Measurements from ENCODE around the gene OXSR1.
"Not testable (repeated sequence)": the region's sequence is repeated elsewhere in the genome, so short reads cannot be mapped to it uniquely, and the experiment has no call there.

Gene OXSR1

DNA sequence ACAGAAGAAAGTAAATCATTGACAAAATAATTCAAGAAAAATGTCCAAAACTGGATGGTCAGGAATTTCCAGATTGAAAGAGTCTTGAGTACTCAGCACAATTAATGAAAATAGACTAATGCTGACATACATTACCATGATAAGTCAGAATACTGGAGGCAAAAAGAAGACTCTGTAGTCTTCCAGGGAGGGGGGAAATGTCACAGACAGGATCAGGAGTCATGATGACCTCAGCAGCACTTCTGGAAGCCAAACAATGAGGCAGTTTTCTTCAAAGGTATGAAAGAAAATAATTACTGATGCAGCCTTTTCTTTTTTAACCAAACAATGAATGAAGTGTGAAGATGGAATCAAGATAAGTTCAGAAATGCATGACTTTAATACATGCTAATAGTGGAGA is 70.1 kb downstream of the OXSR1 start:
- no peak for DNase-seq

DNA sequence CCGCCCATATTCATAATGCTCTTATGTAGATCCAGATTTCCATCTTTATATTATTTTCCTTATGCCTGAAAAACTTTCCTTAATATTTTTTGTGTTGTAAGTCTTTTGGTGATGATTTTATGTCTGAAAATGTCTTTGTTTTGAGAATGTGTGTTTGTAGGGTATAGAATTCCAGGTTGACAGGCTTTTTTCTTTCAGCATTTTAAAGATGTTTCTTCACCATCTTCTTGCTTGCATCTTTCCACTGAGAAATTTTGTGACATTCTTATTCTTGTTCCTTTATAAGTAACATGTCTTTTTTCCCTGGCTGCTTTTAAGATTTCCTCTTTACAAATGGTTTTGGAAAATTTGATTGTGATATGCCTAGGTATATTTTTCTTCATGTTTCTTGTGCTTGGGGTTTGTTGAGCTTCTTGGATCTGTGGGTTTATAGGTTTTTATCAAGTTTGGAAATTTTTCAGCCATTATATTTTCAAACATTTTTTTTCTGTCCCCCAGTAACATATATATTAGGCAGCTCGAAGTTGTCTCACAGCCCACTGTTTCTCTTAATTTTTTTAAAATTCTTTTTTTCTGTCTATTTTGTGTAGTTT is 73.2 kb downstream of the OXSR1 start:
- DNase-seq = no peak

DNA sequence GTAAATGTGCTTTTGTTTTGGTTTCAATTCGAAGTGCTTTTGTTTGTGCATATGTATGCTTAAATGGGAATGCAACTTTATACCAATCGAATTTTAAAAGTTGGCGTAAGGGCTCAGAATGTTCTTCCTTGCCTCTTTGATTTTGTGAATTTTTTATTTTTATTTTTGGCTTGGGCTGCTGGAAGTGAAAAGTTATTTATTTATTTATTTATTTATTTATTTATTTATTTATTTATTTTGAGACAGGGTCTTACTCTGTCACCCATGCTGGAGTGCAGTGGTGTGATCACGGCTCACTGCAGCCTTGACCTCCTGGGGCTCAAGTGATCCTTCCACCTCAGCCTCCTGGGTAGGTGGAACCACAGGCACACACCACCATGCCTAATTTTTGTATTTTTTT is 77.5 kb downstream of the OXSR1 start:
- DNase-seq = not testable (repeated sequence)

DNA sequence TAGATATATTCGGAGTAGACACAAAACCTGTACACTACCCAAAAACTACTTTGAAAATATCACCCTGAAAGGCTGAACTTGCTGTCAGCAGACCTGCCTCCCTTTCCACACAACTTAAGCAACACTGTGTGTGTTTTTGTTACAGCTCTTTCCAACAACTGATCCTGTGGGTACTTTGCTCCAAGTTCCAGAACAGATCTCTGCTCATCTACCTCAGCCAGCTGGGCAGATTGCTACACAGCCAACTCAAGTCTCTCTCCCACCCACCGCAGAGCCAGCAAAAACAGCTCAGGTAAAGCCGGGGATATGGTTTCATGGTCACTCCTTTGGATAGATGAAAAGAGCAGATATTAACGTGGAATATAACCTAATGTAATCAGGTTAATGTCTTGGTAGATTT is 80.6 kb downstream of the OXSR1 start:
- no peak for DNase-seq

DNA sequence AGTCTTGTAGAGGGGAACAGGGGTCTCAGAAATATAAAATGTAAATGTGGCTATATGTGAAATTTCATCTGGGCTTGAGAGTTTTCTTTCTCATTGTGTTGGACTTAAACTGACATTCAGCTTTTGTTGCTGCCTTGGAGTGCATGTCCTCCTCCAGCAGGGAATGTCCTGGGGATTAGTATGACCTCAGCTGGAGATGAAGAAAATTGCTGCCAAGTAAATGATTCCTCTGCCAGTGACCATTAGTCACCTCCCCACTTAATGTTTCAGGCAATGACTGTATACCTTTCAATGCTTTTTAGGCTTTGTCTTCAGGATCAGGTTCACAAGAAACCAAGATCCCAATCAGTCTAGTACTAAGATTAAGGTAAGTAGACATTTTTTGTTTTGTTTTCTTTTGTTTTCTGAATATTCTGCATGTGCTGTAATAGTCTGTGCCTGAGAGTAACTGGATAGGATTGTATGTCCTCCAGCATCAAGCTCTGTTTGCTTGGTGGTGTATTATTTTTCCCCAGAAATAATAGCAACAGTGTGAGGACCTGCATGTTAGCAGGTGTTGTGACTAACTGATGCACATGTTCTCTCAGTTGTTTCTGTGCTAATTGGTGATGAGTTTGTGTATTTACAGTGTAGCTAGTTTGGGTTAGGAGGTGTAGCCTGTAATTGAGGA is 82.2 kb downstream of the OXSR1 start:
- DNase-seq = peak; percentile 5

DNA sequence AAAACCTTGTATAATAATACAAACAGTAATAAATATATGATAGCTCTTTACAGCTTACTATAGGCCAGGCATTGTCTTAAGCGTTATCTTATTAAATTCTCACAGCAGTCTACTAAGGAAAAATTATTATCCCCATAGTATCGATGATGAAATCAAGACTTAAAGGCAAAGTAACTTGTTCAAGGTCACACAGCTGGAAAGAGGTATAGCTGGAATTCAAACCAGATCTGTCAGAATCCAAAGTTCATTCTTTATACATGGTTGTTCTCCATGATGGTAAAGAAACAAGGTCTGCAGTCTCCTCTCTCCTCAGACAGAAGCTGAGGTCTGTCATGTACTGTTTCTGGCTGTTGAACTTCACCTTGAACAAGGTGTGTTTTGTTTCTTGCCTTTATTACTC is 84.9 kb downstream of the OXSR1 start:
- no peak for DNase-seq

DNA sequence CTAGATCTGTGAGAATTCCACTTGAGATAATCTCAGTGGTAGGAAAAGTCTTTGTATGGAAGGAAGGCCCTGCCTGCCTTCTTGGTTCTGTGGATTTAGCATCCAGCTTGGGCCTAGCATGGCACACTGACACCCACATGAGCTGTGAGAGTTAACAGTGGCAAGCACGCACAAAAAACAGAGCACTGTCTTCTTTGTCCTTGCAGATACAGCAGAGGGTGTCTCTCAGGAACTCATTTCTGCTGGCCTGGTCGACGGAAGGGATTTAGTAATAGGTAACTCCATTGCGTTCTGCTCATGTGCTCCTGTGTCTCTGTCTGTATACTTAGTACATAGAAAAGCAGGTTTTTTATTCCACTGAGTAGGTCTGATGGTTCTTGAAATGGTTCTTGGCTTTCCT is 85.9 kb downstream of the OXSR1 start:
- DNase-seq = no peak

DNA sequence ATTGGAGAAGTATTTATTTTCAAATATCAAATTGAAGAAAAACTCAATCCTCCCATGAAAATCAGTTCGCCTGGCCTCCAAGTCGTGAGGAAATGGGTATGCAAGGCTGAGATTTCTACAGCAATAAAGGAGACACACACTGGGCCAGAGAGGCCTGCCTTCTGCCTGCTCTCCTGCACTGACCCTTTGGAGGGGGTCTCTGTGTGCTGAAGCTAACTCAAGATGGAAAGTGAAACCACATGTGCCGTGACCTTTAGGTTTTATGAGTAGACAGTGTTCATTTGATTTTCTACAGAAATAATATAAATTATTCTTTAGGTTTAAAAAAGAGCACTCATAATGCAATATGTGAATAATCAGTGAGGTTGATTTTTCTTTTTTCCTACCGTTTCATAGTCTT is 88.4 kb downstream of the OXSR1 start:
- DNase-seq = no peak

DNA sequence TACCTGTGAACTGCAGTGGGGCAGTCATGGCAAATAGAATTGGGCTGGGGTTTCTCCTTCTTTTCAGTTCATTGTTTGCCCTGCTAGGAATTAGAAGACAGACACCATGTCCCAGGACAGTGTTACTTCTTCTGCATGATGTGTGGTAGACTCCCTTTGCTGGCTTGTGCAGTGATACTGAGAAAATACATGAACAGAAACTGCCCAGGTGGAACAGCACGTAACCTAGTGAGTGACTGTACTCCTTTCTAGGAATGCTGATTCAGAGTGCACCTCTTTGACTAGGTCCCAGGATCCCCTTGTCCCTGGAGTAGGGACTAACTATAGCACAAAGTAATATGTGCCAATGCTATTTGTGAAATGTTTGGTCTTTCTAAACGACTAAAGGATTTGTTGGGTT is 89.5 kb downstream of the OXSR1 start:
- DNase-seq = no peak

DNA sequence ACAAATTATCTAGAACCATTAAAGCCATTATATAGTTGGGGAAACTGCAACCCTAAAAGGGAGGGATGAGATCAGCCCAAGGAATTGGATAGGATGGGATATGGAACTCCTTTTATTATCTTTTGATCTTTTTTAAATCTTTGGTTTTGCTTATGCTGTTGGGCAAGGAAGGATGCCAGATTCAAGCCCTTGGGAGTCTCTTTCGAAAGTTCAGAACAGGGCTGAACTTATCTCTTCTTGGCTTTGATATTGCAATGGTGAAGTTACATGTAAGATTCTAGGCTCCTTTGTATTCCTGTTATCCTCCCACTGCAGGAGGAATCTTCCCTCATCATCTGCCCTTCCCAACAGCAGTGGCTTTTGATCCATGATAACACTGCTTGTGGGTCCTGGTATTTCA is 90.3 kb downstream of the OXSR1 start:
- DNase-seq = no peak

DNA sequence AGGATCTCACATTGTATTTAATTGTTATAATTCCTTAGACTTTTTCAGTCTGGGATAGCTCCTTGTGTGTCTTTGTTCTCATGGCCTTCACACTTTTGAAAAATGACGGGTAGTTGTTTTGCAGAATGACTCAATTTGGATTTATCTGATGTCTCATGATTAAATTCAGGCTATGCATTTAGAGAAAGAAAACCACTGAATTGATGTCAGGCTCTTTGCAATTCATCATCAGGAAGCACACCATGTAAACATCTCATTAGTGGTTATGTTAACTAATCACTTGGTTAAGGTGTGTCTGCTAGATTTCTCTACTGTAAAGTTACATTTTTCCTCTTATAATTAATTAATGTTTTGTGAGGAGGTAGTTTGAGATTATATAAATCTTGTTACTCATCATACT is 92.2 kb downstream of the OXSR1 start:
- no peak for DNase-seq

DNA sequence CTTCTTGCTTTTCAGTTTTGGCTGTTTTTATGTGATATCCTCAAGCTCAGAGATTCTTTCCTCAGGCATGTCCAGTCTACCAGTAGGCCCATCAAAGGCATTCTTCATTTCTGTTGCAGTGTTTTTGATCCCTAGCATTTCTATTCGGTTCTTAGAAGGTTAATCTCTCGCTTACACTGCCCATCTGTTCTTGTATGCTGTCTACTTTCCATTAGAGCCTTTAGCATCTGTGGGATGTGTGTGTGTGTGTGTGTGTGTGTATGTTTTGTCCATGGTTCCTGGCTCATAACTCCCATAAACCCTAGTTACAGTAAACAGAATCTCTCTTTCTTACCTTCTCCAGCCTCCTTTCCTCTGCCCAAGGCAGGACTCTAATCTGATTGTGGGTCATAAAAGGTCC is 95.1 kb downstream of the OXSR1 start:
- DNase-seq = peak; percentile 82

DNA sequence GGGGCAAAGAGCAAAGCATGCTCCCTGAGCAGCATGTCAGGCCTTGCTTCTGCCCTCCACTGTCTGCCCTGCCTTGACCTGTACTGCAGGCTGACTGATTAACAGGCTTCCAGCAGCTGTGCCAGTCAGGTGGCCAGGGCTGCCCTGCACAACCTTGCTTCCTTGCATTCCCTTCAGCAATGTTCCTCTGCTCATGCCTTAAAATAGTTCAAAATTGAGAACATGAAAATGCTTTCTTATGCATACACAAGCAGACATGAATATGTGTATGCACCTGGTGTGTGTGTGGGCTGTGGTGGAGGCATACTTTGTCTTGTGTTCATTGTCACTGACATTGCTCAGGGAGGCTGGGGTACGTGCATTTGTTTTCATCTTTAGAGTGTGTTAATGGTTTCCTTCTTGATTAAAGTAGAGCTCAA is 99.0 kb downstream of the OXSR1 start:
- peak; percentile 16 for DNase-seq

DNA sequence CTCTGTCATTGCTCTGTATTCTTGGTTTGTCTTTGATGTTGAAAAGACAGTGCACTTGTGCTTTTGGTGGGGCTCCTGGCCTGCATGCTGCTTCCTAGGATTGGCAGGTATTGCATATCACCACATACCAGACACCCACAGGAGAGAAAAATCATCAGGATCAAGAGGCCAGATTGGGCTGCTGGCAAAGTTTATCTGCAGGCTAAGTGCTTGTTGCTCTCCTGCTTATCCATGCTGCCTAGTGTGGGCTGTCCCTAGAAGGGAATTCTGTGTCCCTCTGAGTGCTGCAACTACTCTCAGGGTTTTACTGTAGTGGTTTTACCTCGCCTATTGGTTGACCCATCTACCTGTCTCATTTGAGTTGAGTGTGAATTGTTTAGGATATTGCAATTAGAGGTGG is 99.4 kb downstream of the OXSR1 start:
- DNase-seq = peak; percentile 11

DNA sequence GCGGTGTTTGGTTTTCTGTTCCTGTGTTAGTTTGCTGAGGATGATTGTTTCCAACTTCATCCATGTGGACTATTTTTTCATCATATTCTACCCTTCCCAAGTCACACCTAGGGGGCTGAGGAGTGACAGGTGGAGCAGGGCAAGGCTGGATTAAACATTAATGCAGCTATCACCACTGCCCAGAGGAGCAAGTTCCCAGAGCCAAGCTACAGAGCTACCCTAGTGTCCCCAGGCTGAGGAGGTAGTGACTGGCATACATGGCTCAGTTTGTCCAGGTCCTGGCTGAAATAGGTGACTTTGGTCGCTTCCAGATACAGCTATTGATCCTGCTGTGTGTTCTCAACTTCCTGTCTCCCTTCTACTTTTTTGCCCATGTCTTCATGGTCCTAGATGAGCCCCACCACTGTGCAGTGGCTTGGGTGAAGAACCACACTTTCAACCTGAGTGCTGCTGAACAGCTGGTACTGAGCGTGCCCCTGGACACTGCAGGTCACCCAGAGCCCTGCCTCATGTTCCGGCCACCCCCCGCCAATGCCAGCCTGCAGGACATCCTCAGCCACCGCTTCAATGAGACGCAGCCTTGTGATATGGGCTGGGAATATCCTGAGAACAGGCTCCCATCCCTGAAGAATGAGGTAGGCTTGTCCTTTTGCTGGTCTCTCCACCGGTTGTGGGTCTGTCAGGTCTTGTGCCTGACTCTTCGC is 100.4 kb downstream of the OXSR1 start, which contains the start of gene SLC22A13:
Gene SLC22A13, plus strand, starts transcription at position 209 of the 704 bp plus-strand sequence. Its CDS starts 49 bp downstream, at position 258.
- no peak for DNase-seq

DNA sequence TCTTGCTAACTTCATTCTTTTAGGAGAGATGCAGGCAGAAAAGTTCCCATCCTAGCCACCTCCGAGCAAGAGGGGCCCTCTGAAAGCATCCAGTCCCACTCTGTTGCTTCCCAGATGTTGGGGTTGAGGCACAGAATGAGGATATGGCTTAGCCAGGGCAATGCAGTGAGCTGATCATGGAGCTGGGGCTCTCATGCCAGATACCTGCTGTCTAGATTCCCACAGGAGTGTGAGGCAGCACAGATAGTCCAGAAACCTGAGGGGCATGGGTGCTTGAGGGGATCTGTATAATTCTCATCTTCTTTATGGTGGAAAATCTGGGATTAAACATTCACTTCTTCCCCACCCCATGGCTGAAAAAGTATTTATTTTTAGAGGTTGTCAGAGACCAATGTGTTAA is 101.5 kb downstream of the OXSR1 start:
- no peak for DNase-seq

DNA sequence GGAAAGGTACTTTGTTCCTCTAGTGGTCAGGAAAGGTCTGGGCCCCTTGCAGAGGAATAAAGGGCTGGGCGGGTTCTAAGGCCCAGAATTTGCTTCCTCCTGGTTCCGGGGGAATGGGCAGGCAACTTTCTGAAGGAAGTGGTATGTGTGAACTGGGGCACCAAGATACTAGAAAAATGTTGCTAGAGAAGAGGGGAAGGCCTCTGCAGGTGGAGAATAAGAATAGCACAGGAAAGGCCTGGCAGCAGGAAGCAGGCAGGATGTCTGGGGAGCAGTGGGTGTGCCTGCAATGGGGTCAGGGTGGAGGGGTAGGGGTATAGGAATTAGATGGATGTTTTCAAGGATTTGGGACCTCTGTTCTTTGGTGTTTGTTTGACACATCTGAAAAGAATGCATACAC is 102.3 kb downstream of the OXSR1 start:
- no peak for DNase-seq

DNA sequence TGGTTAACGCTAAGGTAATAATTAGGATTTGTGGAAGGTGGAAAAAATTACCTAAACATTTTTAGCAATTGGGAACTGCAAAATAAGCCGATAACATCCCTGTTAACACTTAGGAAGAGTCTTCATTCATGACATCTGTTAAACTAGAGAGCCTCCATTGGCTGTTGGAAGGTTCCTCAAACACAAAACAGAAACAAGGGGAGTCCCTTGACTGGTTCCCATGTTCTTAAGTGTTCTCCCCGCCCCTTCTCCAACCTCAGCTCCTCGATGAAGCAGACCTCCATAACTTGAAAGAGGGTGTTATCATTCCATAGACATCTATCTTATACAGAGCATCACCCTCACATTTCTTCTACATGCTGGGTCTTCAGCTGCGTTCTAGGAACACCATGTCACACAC is 102.8 kb downstream of the OXSR1 start:
- DNase-seq = no peak

DNA sequence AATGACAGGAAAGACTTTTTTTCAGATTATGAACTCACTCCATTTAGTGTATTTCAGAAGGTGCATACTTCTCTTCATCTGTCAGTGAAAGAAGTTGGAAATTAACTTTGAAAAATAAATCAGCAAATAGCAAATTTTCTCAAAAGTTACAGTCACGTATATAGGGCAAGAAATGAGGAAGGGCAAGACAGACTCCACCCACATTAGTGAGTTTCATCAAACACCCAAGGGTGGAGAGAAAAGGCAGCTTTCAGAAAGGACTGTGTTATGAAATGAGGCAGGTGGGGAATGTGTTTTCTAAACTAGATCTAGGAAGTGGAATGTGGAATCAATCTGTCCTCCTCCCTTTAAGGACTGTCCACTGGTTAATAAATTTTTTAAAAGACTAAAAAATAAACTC is 103.2 kb downstream of the OXSR1 start:
- no peak for DNase-seq

DNA sequence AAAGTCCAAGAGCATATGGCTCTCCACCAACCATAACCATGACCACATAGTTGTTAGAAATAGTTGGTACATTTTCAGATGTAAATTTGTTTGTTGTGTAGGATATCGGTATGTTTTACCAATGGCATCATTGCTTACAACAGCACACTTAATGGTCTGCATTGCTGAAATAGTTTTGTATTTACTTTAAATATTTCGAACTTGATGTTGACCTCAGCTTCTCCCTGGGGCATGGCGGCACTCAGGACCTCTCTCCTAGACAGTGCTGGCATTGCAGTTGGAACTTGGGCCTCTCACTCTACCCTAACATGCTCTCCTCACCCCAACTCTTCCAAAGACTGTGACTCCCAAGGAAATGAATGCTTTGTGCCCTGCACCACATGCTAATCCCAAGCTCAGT is 105.3 kb downstream of the OXSR1 start:
- DNase-seq = no peak

DNA sequence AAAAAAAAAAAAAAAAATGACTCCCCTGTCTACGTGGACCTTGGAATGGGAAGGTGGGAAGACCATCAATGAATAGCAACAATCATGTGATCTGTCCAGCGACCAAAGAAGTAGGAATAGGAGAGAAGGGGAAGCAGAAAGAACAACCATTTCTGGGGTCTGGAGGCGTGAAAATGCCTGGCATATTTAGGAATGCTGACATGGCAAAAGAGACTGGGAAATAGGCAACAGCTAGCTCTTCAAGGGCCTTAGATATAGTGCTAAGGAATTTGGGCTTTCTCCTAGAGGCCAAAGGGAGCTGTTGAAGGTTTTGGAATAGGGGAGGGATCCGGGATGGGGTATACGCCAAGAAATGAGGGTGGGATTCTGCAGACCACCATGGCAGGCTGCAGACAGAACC is 106.2 kb downstream of the OXSR1 start:
- no peak for DNase-seq

DNA sequence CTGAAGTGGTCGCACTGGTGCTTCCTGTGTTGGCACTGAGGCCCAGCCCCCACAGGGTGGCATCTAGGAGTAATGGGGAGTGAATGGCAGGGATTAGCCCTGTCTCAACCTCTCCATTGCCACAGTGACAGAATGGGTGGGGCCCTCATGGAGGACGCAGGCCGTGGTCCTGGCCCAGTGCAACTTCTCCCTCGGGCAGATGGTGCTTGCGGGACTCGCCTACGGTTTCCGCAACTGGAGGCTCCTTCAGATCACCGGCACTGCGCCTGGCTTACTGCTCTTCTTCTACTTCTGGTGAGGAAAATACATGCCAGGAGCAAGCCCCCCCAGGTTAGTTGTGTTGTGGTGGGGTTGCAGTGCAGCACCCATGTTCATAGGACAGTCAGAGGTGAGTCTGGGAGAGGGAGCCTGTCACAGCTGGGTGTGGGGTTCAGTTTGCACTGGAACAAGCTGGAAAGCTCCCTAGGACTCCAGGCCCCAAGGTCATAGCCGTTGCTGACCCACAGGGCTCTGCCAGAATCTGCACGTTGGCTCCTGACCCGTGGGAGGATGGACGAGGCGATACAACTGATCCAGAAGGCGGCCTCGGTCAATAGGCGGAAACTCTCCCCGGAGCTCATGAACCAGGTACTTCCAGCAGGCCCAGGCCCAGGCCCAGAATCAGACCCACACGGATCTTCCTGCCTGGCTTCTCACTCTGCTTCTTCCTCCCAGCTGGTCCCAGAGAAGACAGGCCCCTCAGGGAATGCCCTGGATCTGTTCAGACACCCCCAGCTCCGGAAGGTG is 109.7 kb downstream of the OXSR1 start:
- no peak for DNase-seq

DNA sequence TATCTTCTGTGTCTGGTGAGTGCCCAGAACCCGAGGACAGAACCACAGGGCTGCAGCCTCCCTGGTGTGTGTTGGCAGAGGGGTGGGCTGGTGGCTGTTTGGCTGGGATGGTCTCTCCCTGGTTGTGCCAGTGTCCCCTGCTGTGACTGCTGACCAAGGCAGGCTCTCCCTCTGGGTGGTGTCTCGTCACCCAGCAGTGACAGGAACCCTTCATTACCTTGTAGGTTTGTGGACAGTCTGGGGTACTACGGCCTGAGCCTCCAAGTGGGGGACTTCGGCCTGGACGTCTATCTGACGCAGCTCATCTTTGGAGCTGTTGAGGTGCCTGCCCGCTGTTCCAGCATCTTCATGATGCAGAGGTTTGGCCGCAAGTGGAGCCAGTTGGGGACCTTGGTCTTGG is 110.3 kb downstream of the OXSR1 start:
- no peak for DNase-seq

Measured in NCI-H82 (cell line).